DND-41 (cell line): ENCODE measurements around the gene UGGT2.

Experiments
- EZH2 ChIP-seq: IDR thresholded peaks from 3 replicates; pipeline ENCODE4 v1.6.1; 2012; ENCODE audit warnings: borderline replicate concordance, low read depth, mild to moderate bottlenecking, moderate library complexity, low read length, inconsistent platforms; ENCODE audit not compliant: severe bottlenecking
- TF ChIP-seq, protein P1 (sequence below): IDR thresholded peaks from 2 replicates; pipeline ENCODE4 v1.5.1; 2012; ENCODE audit warnings: borderline replicate concordance, low read length, moderate library complexity, mild to moderate bottlenecking; ENCODE audit not compliant: poor library complexity, severe bottlenecking; ENCODE audit errors: extremely low read depth

DNA sequence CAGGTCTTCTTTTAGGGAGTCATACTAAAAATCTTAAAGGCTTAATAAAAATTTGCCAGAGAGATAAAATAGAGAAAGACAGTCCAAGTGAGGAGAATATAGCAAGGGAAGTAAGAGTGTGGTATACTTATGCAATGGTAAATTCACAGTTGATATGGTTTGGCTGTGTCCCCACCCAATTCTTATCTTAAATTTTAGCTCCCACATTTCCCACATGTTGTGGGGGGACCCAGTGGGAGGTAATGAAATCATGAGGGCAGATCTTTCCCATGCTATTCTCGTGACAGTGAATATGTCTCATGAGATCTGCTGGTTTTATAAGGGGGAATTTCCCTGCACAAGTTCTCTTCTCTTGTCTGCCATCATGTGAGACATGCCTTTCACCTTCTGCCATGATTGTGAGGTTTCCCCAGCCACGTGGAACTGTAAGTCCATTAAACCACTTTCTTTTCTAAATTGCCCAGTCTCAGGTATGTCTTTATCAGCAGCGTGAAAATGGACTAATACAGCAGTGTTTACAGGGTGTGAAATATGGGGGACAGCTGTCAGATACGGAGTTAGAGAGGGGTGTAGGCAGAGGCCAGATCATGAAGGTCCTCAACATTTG lies 115.4 kb downstream of the UGGT2 start:
- TF ChIP-seq, protein P1, sequence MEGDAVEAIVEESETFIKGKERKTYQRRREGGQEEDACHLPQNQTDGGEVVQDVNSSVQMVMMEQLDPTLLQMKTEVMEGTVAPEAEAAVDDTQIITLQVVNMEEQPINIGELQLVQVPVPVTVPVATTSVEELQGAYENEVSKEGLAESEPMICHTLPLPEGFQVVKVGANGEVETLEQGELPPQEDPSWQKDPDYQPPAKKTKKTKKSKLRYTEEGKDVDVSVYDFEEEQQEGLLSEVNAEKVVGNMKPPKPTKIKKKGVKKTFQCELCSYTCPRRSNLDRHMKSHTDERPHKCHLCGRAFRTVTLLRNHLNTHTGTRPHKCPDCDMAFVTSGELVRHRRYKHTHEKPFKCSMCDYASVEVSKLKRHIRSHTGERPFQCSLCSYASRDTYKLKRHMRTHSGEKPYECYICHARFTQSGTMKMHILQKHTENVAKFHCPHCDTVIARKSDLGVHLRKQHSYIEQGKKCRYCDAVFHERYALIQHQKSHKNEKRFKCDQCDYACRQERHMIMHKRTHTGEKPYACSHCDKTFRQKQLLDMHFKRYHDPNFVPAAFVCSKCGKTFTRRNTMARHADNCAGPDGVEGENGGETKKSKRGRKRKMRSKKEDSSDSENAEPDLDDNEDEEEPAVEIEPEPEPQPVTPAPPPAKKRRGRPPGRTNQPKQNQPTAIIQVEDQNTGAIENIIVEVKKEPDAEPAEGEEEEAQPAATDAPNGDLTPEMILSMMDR: no peak
- no peak for TF ChIP-seq EZH2
